ENCODE measurements around the gene ARL10.

Gene ARL10

DNA sequence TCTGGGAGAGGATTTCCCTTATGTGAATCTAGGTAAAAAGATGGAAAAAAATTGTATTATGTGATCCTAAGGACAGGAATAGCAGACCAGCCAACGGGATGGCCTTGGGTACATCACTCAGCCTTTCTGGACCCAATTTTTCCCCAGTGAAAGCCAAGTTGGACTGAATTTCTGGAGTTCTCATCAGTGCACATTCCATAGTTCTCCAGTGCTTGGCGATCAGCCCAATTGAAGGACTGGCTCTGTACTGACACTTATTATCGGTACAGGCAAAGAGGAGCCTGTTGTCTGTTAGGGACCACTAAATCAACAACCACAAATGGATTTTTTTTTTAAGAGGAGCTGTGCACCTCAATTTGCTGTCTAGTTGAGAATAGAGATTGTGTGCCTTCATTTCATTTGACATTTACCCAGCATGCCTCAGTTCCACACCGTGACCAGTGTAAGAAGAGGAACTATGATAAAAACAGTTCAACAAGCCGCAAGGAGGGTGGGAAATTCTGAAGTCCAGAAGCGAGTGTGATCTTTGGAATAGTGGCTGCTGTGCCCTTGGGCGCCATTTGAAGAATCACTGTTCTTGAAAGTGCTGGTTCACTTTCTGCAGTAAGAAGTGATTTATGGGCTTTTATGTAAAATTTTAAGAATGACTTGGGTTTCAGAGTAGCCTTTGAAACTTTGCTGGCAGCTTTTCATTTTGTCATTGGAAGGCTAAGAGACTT is 8.0 kb downstream of the ARL10 start:
- TF ChIP-seq, protein P1, sequence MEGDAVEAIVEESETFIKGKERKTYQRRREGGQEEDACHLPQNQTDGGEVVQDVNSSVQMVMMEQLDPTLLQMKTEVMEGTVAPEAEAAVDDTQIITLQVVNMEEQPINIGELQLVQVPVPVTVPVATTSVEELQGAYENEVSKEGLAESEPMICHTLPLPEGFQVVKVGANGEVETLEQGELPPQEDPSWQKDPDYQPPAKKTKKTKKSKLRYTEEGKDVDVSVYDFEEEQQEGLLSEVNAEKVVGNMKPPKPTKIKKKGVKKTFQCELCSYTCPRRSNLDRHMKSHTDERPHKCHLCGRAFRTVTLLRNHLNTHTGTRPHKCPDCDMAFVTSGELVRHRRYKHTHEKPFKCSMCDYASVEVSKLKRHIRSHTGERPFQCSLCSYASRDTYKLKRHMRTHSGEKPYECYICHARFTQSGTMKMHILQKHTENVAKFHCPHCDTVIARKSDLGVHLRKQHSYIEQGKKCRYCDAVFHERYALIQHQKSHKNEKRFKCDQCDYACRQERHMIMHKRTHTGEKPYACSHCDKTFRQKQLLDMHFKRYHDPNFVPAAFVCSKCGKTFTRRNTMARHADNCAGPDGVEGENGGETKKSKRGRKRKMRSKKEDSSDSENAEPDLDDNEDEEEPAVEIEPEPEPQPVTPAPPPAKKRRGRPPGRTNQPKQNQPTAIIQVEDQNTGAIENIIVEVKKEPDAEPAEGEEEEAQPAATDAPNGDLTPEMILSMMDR (IDR thresholded peaks at IDR 0.05): no peak
- Histone ChIP-seq H3K27ac (peak overlapping the region in 1 of 2 donors; percentile 1), H3K4me3 (no peak overlapping the region)
- no peak for DNase-seq (ENCODE audit: low spot score)

DNA sequence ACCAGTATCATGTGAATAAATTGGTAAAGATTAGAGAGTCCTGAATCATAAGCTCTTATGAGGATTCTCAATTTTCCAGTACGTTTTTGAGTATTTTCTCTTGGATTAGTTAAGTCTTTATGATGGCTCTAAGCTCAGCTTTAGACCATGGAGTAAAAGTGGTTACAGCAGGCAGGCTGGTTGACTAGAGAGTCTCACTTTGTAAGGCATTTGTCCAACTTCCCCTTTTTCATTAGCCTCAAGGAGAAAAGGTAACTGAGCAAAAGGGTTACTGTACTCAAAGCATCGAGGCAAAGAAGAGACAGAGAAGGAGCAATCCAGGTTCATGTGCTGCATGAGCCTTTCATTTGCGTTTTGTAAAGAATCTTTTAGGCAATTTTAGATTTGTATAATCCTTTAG is 14.6 kb downstream of the ARL10 start:
- TF ChIP-seq, protein P1 (IDR thresholded peaks at IDR 0.05): no peak
- no peak for DNase-seq (ENCODE audit: low spot score)

DNA sequence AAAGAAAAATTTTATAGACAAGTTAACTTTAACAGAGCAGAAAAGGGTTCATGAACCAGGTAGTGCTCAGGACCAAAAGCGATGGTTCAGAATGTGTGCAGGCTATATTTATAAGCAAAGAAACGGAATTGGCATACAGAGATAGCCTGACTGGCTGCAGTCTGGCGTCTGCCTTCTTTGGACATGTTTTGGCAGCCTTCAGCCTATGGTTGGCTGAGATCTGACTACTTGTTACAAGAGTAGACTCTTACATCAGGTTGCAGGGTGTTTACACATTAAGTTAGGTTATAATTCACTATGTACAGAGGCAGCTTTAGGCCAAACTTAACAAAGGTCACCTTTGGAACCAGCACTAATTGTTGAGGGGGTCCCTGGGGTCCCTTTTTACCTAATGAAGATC is 16.1 kb downstream of the ARL10 start:
- DNase-seq (ENCODE audit: low spot score): no peak
- H3K27ac ChIP-seq: peak overlapping the region; percentile 70 to 78
- no peak overlapping the region for H3K4me3 ChIP-seq
- TF ChIP-seq, protein P1 (IDR thresholded peaks at IDR 0.05): no peak

More for the DNA sequence above, 14.6 kb downstream of the ARL10 start:
- Histone ChIP-seq H3K27ac (no peak overlapping the region), H3K4me3 (no peak overlapping the region)

DNA sequence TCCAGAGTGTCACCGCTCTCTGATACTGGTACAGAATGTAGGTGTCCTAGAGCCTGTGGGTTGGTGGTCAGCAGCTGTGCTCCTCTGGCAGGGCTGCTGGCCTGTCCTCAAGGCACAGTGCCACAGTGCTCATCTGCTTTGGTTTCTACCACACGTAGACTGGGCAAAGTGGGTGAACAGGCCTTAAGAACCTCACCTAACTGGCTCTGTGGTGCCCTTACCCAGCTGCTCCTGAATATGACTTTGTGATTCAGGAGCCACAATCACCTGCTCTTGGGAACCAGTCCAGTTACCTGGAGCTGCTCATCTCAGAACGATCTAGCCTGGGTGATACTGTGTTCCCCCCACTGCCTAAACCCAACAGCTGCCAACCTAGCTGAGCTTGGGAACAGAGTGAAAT is 16.7 kb downstream of the ARL10 start:
- Histone ChIP-seq H3K27ac (peak overlapping the region; percentile 70 to 78), H3K4me3 (no peak overlapping the region)
- TF ChIP-seq, protein P1 (IDR thresholded peaks at IDR 0.05): no peak
- DNase-seq (ENCODE audit: low spot score): no peak

DNA sequence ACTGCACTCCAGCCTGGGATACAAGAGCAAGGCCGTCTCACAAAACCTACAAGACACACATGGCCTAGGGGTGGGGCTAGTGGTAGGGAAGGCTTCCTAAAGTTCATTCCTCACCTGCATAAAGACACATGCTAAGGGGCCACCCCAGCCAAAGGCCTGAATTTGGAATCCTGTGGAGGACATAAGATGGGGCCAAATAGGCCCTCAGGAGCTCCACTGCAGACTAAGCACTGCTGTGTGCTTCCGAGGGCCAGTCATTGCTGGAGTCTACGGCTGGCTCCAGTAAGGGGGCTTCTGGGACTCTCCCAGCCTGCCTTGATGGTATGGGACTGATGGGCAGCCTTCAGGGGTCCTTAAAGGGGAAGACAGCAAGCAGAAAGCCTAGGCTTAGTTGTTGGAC is 17.4 kb downstream of the ARL10 start:
- TF ChIP-seq, protein P1 (IDR thresholded peaks at IDR 0.05): no peak
- DNase-seq (ENCODE audit: low spot score): no peak
- Histone ChIP-seq H3K27ac (peak overlapping the region; percentile 70 to 78), H3K4me3 (no peak overlapping the region)

DNA sequence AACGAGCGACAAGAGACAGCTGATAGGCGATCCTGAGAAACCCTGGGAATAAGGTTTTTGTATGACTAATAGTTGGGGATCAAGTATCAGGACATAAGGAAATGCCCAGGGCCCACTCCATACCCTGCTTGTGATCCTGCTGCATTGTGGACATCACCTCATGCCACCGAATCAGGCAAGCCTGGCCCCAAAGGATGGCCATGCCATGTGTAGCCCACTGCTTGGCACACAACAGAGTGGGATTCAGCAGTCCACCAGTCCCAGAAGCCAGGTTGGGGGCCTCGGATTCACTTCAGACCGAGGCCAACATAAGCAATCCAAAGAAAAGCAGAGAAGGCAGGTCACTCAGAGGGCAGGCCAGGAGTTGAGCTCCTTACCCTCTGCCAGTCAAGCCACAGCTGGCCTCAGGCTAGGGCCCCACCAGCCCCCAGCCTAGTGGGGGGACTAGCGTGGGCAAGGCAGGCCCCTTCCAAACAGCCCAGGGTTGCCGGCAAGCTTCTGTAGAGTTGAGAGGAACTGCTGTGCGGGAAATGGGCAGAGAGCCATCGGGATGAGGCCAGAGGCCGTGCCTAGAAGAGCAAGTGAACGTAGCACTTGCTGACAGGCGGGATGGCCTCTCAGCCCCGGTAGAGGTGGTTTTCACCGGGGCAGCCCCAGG is 18.1 kb downstream of the ARL10 start:
- TF ChIP-seq, protein P1 (IDR thresholded peaks at IDR 0.05): no peak
- Histone ChIP-seq H3K27ac (no peak overlapping the region), H3K4me3 (no peak overlapping the region)
- no peak for DNase-seq (ENCODE audit: low spot score)

DNA sequence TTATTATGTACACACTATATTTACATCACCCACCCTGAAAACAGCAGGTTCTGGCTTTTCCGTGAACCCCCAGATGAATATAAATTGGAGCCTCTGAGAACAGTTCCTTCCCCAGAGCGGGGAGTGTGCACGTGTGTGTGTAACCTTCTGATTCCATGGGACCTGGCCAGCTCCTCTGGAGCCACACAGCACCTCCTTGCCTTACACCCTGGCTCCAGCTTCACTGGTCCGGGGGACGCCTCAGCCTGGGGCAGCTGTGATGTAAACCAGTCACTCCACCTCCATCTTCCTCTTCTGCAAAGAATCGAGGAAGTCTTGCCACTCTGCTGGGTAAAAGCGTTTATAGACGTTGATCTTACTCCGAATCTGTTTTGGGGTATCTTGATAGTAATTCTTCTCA is 18.7 kb downstream of the ARL10 start:
- DNase-seq (ENCODE audit: low spot score): no peak

More for the DNA sequence above, 18.7 kb downstream of the ARL10 start:
- no peak overlapping the region for H3K4me3 ChIP-seq
- no peak overlapping the region for H3K27ac ChIP-seq
- TF ChIP-seq, protein P1 (IDR thresholded peaks at IDR 0.05): no peak
